HG03342 (cell line): ENCODE results near the gene ABHD12B.
A peak's percentile ranks its signal among the peaks of the same experiment; 100 is the strongest.

Experiments used
- ATAC-seq: cut with Tn5 transposase; IDR thresholded peaks from one replicate; pipeline ENCODE4 v1.9.1; 2021; ENCODE audit warnings: mild to moderate bottlenecking, moderate library complexity; ENCODE audit not compliant: unreplicated experiment

The ABHD12B gene

GRCh38 chr14:50839048-50839447 is 32.8 kb upstream of the ABHD12B start:
- ATAC-seq: no peak

GRCh38 chr14:50839691-50840090 is 32.2 kb upstream of the ABHD12B start:
- ATAC-seq: no peak

- no peak for ATAC-seq
Observed at GRCh38 chr14:50844391-50844790, 27.5 kb upstream of the ABHD12B start.

GRCh38 chr14:50845166-50845565 is 26.7 kb upstream of the ABHD12B start:
- ATAC-seq: no peak

- no peak for ATAC-seq
Observed at GRCh38 chr14:50846226-50846880, 25.5 kb upstream of the ABHD12B start.

- no peak for ATAC-seq
Observed at GRCh38 chr14:50853891-50854290, 18.0 kb upstream of the ABHD12B start.

- ATAC-seq: no peak
Observed at GRCh38 chr14:50854521-50854920, 17.3 kb upstream of the ABHD12B start.

GRCh38 chr14:50855558-50855957 is 16.3 kb upstream of the ABHD12B start:
- no peak for ATAC-seq

GRCh38 chr14:50856660-50857059 is 15.2 kb upstream of the ABHD12B start:
- ATAC-seq: no peak

- ATAC-seq: no peak
Observed at GRCh38 chr14:50859296-50859624, 12.6 kb upstream of the ABHD12B start.

- no peak for ATAC-seq
Observed at GRCh38 chr14:50860478-50861086, 11.3 kb upstream of the ABHD12B start.

- ATAC-seq: no peak
Observed at GRCh38 chr14:50862036-50862570, 9.8 kb upstream of the ABHD12B start.

- no peak for ATAC-seq
Observed at GRCh38 chr14:50864237-50864636, 7.6 kb upstream of the ABHD12B start.

GRCh38 chr14:50864946-50865345 is 6.9 kb upstream of the ABHD12B start:
- ATAC-seq: no peak

GRCh38 chr14:50865391-50866076 is 6.3 kb upstream of the ABHD12B start:
- ATAC-seq: no peak

GRCh38 chr14:50871228-50871627 is 625 bp upstream of the ABHD12B start:
- ATAC-seq: no peak

GRCh38 chr14:50874757-50875156 is 2.9 kb downstream of the ABHD12B start:
- peak; percentile 4 for ATAC-seq

GRCh38 chr14:50875359-50876070 is 3.7 kb downstream of the ABHD12B start:
- peak; percentile 97 for ATAC-seq

- ATAC-seq: no peak
Observed at GRCh38 chr14:50882932-50883826, 11.3 kb downstream of the ABHD12B start.

- no peak for ATAC-seq
Observed at GRCh38 chr14:50883827-50884197, 12.0 kb downstream of the ABHD12B start.

- no peak for ATAC-seq
Observed at GRCh38 chr14:50887476-50887875, 15.6 kb downstream of the ABHD12B start.
